Astrocyte (in vitro differentiated cells and primary cell): ENCODE measurements around the gene SMTNL2. TPM values are rescaled to one million over a fixed set of nuclear protein-coding genes. Genes with fewer than 3 reads are reported as not detected.

ENCODE experiments used
- DNase-seq: peaks from one replicate; pipeline ENCODE4 v3.0.0-alpha.2; 2010; ENCODE audit warnings: low read depth
- FAIRE-seq: peaks from 2 replicates; lab custom pipeline; 2011; peaks lifted over from hg19 to GRCh38; lab: Jason Lieb, UNC
- H2AFZ ChIP-seq: 2 replicates; pipeline ENCODE4 v1.6.0; 2012; ENCODE audit warnings: low read depth, low read length, inconsistent platforms
- H3K27ac ChIP-seq: 2 replicates; pipeline ENCODE4 v1.5.1; 2011; ENCODE audit warnings: low read depth, low read length, inconsistent platforms
- H3K27me3 ChIP-seq: 2 replicates; pipeline ENCODE4 v1.6.0; 2011; ENCODE audit warnings: low read length, inconsistent platforms; ENCODE audit not compliant: insufficient read depth
- H3K36me3 ChIP-seq: 2 replicates; pipeline ENCODE4 v1.5.1; 2011; ENCODE audit warnings: low read length, inconsistent platforms; ENCODE audit not compliant: insufficient read depth
- H3K4me1 ChIP-seq: 2 replicates; pipeline ENCODE4 v1.5.1; 2011; ENCODE audit warnings: low read length, inconsistent platforms; ENCODE audit not compliant: insufficient read depth
- H3K4me2 ChIP-seq: 2 replicates; pipeline ENCODE4 v1.6.0; 2012; ENCODE audit warnings: low read length, inconsistent platforms
- H3K4me3 ChIP-seq: 2 replicates; pipeline ENCODE4 v1.5.1; 2011; ENCODE audit warnings: low read depth, mild to moderate bottlenecking, low read length, inconsistent platforms; ENCODE audit not compliant: insufficient read depth
- H3K79me2 ChIP-seq: 2 replicates; pipeline ENCODE4 v1.6.0; 2012; ENCODE audit warnings: mild to moderate bottlenecking, low read length, inconsistent platforms; ENCODE audit not compliant: insufficient read depth
- H3K9ac ChIP-seq: 2 replicates; pipeline ENCODE4 v1.6.0; 2012; ENCODE audit warnings: mild to moderate bottlenecking, low read length, inconsistent platforms
- H3K9me3 ChIP-seq: 2 replicates; pipeline ENCODE4 v1.5.1; 2012; ENCODE audit warnings: low read depth, mild to moderate bottlenecking, low read length, inconsistent platforms; ENCODE audit not compliant: insufficient read depth
- H4K20me1 ChIP-seq: 2 replicates; pipeline ENCODE4 v1.6.0; 2012; ENCODE audit warnings: low read length, inconsistent platforms; ENCODE audit not compliant: insufficient read depth
- H3K27ac Mint-ChIP-seq: one replicate; pipeline ENCODE4 v1.8.0; 2021; ENCODE audit warnings: mild to moderate bottlenecking, mixed read lengths; ENCODE audit not compliant: unreplicated experiment
- H3K27me3 Mint-ChIP-seq: one replicate; pipeline ENCODE4 v1.8.0; 2021; ENCODE audit warnings: low read depth, mixed read lengths; ENCODE audit not compliant: unreplicated experiment
- H3K36me3 Mint-ChIP-seq: one replicate; pipeline ENCODE4 v1.8.0; 2021; ENCODE audit warnings: low read depth, mixed read lengths; ENCODE audit not compliant: unreplicated experiment
- H3K4me1 Mint-ChIP-seq: one replicate; pipeline ENCODE4 v1.8.0; 2021; ENCODE audit warnings: low read depth, mixed read lengths; ENCODE audit not compliant: unreplicated experiment
- H3K4me3 Mint-ChIP-seq: one replicate; pipeline ENCODE4 v1.8.0; 2021; ENCODE audit warnings: mild to moderate bottlenecking, moderate library complexity, mixed read lengths; ENCODE audit not compliant: unreplicated experiment
- H3K9me3 Mint-ChIP-seq: one replicate; pipeline ENCODE4 v1.8.0; 2021; ENCODE audit warnings: mild to moderate bottlenecking, mixed read lengths; ENCODE audit not compliant: unreplicated experiment
- EZH2 ChIP-seq: IDR thresholded peaks from 2 replicates; pipeline ENCODE4 v1.6.1; 2012; ENCODE audit warnings: mild to moderate bottlenecking, low read length, inconsistent platforms; ENCODE audit not compliant: insufficient read depth
- total RNA-seq: library from RNA; stranded (reverse); gene quantifications from 2 replicates; pipeline ENCODE4 v1.2.1, GENCODE V29; 2021
- TF ChIP-seq, protein P1 (sequence below): IDR thresholded peaks from 2 replicates; pipeline ENCODE4 v1.5.1; 2011; ENCODE audit warnings: low read depth, mild to moderate bottlenecking, inconsistent platforms, low read length, moderate library complexity; ENCODE audit not compliant: insufficient read depth

The SMTNL2 gene
- total RNA-seq, 1 donor from 2014 or later, result 0.18 TPM

DNA sequence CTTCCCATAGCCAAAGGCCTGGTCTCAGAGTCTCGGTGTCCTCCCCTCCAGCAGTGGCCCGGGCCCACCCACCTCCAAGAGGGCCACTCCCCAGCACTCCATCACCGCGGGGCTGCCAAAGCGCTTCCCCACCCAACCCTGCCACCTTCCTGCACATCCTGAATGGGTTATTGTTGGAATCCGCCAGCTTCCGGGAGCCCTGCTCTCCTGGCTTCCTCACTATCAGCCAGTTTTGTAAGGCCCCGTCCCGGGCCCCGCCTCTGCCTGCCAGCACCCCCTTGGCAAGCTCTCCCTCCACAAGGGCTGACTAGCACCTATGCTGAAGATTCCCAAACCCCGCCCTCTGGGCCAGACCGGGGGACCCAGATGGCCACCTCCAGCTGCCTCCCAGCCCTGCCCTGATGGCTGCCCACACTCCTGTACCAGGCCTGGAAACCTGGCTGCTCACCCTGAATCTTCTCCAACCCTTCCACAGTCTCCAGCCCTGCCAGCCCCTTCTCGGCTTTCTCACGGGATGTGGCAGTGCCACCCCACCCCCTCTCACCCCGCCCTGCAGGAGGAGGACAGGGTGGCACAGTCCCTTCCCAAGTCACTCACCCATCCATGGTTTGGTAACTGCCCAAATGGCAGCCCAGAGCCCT lies 43.5 kb upstream of the SMTNL2 start:
- Histone ChIP-seq H3K9ac (no peak overlapping the region), H3K27ac (no peak overlapping the region), H3K4me1 (peaks cover 3% of the 10 kb centered on the region), H3K36me3 (no peaks in the 10 kb centered on the region), H3K4me2 (no peak overlapping the region), H3K9me3 (no peaks in the 10 kb centered on the region), H3K79me2 (no peaks in the 10 kb centered on the region), H2AFZ (no peak overlapping the region), H3K4me3 (no peak overlapping the region), H3K27me3 (no peaks in the 10 kb centered on the region), H4K20me1 (peaks cover 18% of the 10 kb centered on the region)
- Mint-ChIP-seq H3K36me3 (no peaks in the 10 kb centered on the region), H3K4me3 (no peak overlapping the region), H3K27ac (no peak overlapping the region), H3K27me3 (no peaks in the 10 kb centered on the region), H3K9me3 (no peaks in the 10 kb centered on the region), H3K4me1 (peaks cover 2% of the 10 kb centered on the region)
- DNase-seq, result no peak
- TF ChIP-seq EZH2, result no peak
- TF ChIP-seq, protein P1, sequence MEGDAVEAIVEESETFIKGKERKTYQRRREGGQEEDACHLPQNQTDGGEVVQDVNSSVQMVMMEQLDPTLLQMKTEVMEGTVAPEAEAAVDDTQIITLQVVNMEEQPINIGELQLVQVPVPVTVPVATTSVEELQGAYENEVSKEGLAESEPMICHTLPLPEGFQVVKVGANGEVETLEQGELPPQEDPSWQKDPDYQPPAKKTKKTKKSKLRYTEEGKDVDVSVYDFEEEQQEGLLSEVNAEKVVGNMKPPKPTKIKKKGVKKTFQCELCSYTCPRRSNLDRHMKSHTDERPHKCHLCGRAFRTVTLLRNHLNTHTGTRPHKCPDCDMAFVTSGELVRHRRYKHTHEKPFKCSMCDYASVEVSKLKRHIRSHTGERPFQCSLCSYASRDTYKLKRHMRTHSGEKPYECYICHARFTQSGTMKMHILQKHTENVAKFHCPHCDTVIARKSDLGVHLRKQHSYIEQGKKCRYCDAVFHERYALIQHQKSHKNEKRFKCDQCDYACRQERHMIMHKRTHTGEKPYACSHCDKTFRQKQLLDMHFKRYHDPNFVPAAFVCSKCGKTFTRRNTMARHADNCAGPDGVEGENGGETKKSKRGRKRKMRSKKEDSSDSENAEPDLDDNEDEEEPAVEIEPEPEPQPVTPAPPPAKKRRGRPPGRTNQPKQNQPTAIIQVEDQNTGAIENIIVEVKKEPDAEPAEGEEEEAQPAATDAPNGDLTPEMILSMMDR, result no peak
- FAIRE-seq, result no peak

DNA sequence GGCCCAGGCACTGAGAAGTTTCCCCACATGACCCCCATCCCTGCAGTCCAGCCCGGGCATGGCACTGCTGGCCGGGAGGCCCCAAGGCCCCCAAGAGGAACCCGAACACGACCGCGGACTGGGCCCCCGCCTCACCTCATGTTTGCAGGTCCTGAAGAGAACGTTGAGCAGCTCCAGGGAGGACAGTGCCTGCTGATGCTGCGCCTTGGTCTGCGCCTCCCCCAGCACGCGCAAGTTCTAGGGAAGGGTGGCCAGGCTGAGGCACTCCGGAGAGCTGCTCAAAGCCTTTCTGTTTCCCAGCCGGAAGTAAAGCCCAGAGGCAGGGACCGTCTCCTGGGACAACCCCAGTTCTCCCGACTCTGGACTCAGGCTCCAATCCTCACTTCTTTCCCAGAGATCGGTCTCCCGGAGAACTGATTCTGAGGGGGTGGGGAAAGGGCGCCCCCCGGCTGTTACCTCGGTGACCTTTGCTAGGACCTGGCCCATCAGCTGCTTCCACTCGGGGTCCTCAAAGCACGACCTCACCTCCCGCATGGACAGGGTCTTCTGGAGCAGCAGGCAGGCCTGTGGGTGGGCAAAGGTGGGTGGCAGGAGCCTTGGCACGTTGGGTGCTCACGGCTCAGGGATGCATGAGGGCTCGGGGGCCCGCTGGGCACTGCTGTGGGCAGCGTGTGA lies 42.9 kb upstream of the SMTNL2 start:
- no peak overlapping the region for H3K4me2 ChIP-seq
- Mint-ChIP-seq H3K4me3 (no peak overlapping the region), H3K4me1 (peaks cover 1% of the 10 kb centered on the region), H3K27ac (no peak overlapping the region), H3K36me3 (peaks cover under 1% of the 10 kb centered on the region), H3K9me3 (no peaks in the 10 kb centered on the region), H3K27me3 (no peaks in the 10 kb centered on the region)
- no peak overlapping the region for H3K27ac ChIP-seq
- H3K4me1 ChIP-seq, result peaks cover 2% of the 10 kb centered on the region
- H3K79me2 ChIP-seq, result no peaks in the 10 kb centered on the region
- DNase-seq (no peak), FAIRE-seq (no peak)
- H3K36me3 ChIP-seq, result peaks cover 1% of the 10 kb centered on the region
- no peak overlapping the region for H2AFZ ChIP-seq
- no peak for TF ChIP-seq EZH2
- TF ChIP-seq, protein P1, result no peak
- no peaks in the 10 kb centered on the region for H3K27me3 ChIP-seq
- H3K9me3 ChIP-seq, result no peaks in the 10 kb centered on the region
- no peak overlapping the region for H3K9ac ChIP-seq
- peaks cover 22% of the 10 kb centered on the region for H4K20me1 ChIP-seq
- no peak overlapping the region for H3K4me3 ChIP-seq
